Dermis blood vessel endothelial cell (primary cell): ENCODE data around the gene CHADL. TPM values are rescaled to one million over a fixed set of nuclear protein-coding genes. Genes with fewer than 3 reads are reported as not detected.

Experiments used
- DNase-seq: peaks from one replicate; pipeline ENCODE4 v3.0.0; 2010
- total RNA-seq: library from RNA; depleted of rRNA; stranded (reverse); fragments of >200 nt; gene quantifications from 2 replicates; pipeline ENCODE4 v1.2.3, GENCODE V29; 2014

CHADL gene
- total RNA-seq, 1 donor from 2014 or later: 2.0 TPM

GRCh38 chr22:41256254-41257253 lies 15.8 kb upstream of the CHADL start:
- peak; percentile 85 for DNase-seq

GRCh38 chr22:41254230-41254629 lies 13.5 kb upstream of the CHADL start:
- DNase-seq: no peak

- DNase-seq: no peak
These were observed 11.6 kb upstream of the CHADL start for GRCh38 chr22:41252365-41252764.

- DNase-seq: no peak
These were observed 9.4 kb upstream of the CHADL start for GRCh38 chr22:41250127-41250526.

GRCh38 chr22:41249442-41249841 lies 8.7 kb upstream of the CHADL start:
- DNase-seq: no peak

- no peak for DNase-seq
These were observed 8.0 kb upstream of the CHADL start for GRCh38 chr22:41248758-41249157.

- no peak for DNase-seq
These were observed 7.6 kb upstream of the CHADL start for GRCh38 chr22:41248314-41248713.

GRCh38 chr22:41247703-41248102 lies 7.0 kb upstream of the CHADL start:
- no peak for DNase-seq

- DNase-seq: peak; percentile 15
These were observed 5.3 kb upstream of the CHADL start for GRCh38 chr22:41245917-41246499.

- no peak for DNase-seq
These were observed 2.6 kb upstream of the CHADL start for GRCh38 chr22:41243361-41243760.

GRCh38 chr22:41242396-41243117 lies 1.8 kb upstream of the CHADL start:
- DNase-seq: no peak

GRCh38 chr22:41241133-41241676 lies 474 bp upstream of the CHADL start:
- DNase-seq: no peak

- DNase-seq: no peak
These were observed 1.1 kb downstream of the CHADL start for GRCh38 chr22:41239443-41240128.

- DNase-seq: no peak
These were observed 1.9 kb downstream of the CHADL start for GRCh38 chr22:41238570-41239442.

GRCh38 chr22:41237707-41238569 lies 2.8 kb downstream of the CHADL start:
- peak; percentile 73 for DNase-seq

- DNase-seq: no peak
These were observed 3.6 kb downstream of the CHADL start for GRCh38 chr22:41237036-41237706.

- no peak for DNase-seq
These were observed 5.7 kb downstream of the CHADL start for GRCh38 chr22:41234815-41235695.

GRCh38 chr22:41231369-41231768 lies 9.4 kb downstream of the CHADL start:
- no peak for DNase-seq

- peak; percentile 13 for DNase-seq
These were observed 10.3 kb downstream of the CHADL start for GRCh38 chr22:41230401-41230785.
